K562 (cell line): ENCODE measurements around the gene ST3GAL3.

Source experiments
- CTCF ChIP-seq, 3 experiments: IDR thresholded peaks in 2 of 3; conservative IDR thresholded peaks in 1 of 3; 2 replicates each; pipeline ENCODE4 v1.5.1; 2011 to 2012; ENCODE audit warnings: low read length in 3 of 3, mild to moderate bottlenecking in 3 of 3, control low read depth in 2 of 3, improper control_type of control experiment in 1 of 3, inconsistent platforms in 1 of 3, low read depth in 1 of 3, mixed read lengths in 1 of 3, moderate library complexity in 1 of 3; ENCODE audit not compliant: insufficient read depth in 2 of 3
- FOXA3 ChIP-seq, 2 experiments: fragments of 450-650 bp in 1 of 2; sonication (generic) in 1 of 2; formaldehyde crosslinking; IDR thresholded peaks in 1 of 2; conservative IDR thresholded peaks in 1 of 2; 2 replicates each; pipeline versions ENCODE4 v1.4.0 to v1.8.0; 2020 to 2022; ENCODE audit warnings: mild to moderate bottlenecking in 2 of 2, missing genetic modification reagents in 1 of 2
- PATZ1 ChIP-seq: fragments of 250-450 bp; sonication (Bioruptor Pico); IDR thresholded peaks from 2 replicates; pipeline ENCODE4 v1.5.0; 2020; ENCODE audit warnings: mild to moderate bottlenecking, borderline replicate concordance
- POLR2A ChIP-seq: fragments of 450-650 bp; conservative IDR thresholded peaks from 2 replicates; pipeline ENCODE4 v1.6.1; 2016
- SMAD4 ChIP-seq: fragments of 250-450 bp; sonication (Bioruptor Pico); conservative IDR thresholded peaks from 2 replicates; pipeline ENCODE4 v1.8.0; 2021; ENCODE audit warnings: inconsistent platforms, mild to moderate bottlenecking, moderate library complexity
- SMARCC2 ChIP-seq: fragments of 450-650 bp; IDR thresholded peaks from 2 replicates; pipeline ENCODE4 v1.6.1; 2017; ENCODE audit warnings: antibody characterized with exemption, moderate library complexity, mild to moderate bottlenecking, low read depth
- TCF7 ChIP-seq: sonication (generic); IDR thresholded peaks from 2 replicates; pipeline ENCODE4 v1.6.1; 2016; ENCODE audit warnings: antibody characterized with exemption, borderline replicate concordance
- THAP7 ChIP-seq: fragments of 250-450 bp; sonication (Bioruptor Pico); IDR thresholded peaks from 2 replicates; pipeline ENCODE4 v1.5.0; 2021
- USF1 ChIP-seq: sonication (generic); formaldehyde crosslinking; IDR thresholded peaks from 2 replicates; pipeline ENCODE4 v1.9.0; 2022; ENCODE audit warnings: mild to moderate bottlenecking, missing genetic modification reagents
- ZNF280B ChIP-seq: fragments of 250-450 bp; sonication (Bioruptor Pico); IDR thresholded peaks from 2 replicates; pipeline ENCODE4 v1.5.1; 2021; ENCODE audit warnings: mild to moderate bottlenecking
- ZNF57 ChIP-seq: fragments of 450-650 bp; formaldehyde crosslinking; IDR thresholded peaks from 2 replicates; pipeline ENCODE4 v1.4.0; 2020; ENCODE audit warnings: mild to moderate bottlenecking, moderate library complexity

GRCh38 chr1:43861988-43862735 lies 154.8 kb downstream of the ST3GAL3 start:
- TF ChIP-seq SMARCC2: no peak
- TF ChIP-seq ZNF280B (CRISPR knock-in tag): no peak
- TF ChIP-seq THAP7 (CRISPR knock-in tag): no peak
- TF ChIP-seq USF1 (CRISPR knock-in tag): no peak
- no peak for TF ChIP-seq PATZ1 (CRISPR knock-in tag)
- TF ChIP-seq CTCF (IDR thresholded peaks at IDR 0.05 in 2 of 3, conservative IDR thresholded peaks at IDR 0.05 in 1 of 3; ENCODE audit: insufficient read depth in 2 of 3, low read depth in 1 of 3, low read length in 3 of 3): no peak
- TF ChIP-seq FOXA3 (CRISPR knock-in tag; conservative IDR thresholded peaks at IDR 0.05 in 1 of 2, IDR thresholded peaks at IDR 0.05 in 1 of 2): no peak
- TF ChIP-seq TCF7: no peak
- TF ChIP-seq POLR2A: no peak
- TF ChIP-seq SMAD4: no peak
- TF ChIP-seq ZNF57 (CRISPR knock-in tag): no peak
